Motor neuron (in vitro differentiated cells): ENCODE measurements around the gene HPSE2. TPM values are rescaled to one million over a fixed set of nuclear protein-coding genes. Genes with fewer than 3 reads are reported as not detected.
A peak's percentile ranks its signal among the peaks of the same experiment; 100 is the strongest.

Source experiments
- ATAC-seq, 8 experiments: fragments of 200-7000 bp; cut with Tn5 transposase; replicated peaks in 6 of 8; 2 replicates each; pipeline ENCODE4 v1.8.0; 2021; ENCODE audit warnings: mild to moderate bottlenecking in 8 of 8, moderate library complexity in 8 of 8
- H3K27ac ChIP-seq, 2 donors: fragments of 250-450 bp; sonication (Bioruptor Pico); 2 replicates each; pipeline ENCODE4 v1.9.0; 2021; ENCODE audit warnings: antibody characterized with exemption in 2 of 2, mild to moderate bottlenecking in 2 of 2, moderate library complexity in 1 of 2
- H3K4me1 ChIP-seq, 2 donors: fragments of 250-450 bp; sonication (Bioruptor Pico); replicated peaks in 1 of 2; 2 replicates each; pipeline ENCODE4 v1.6.1; 2021; ENCODE audit warnings: antibody characterized with exemption in 2 of 2, mild to moderate bottlenecking in 2 of 2, moderate library complexity in 1 of 2
- H3K4me3 ChIP-seq, 5 donors: fragments of 250-450 bp; sonication (Bioruptor Pico); 2 replicates each; pipeline ENCODE4 v1.9.0; 2021; ENCODE audit warnings: antibody characterized with exemption in 5 of 5, mild to moderate bottlenecking in 5 of 5, moderate library complexity in 4 of 5
- WGBS, 10 experiments: fragments of 450-650 bp; shearing (Covaris generic); methylation state at CpG; one replicate each; pipeline ENCODE4 v1.0.0; 2022; 5-methylcytosine and 5-hydroxymethylcytosine counted together
- in situ Hi-C, 9 experiments: fragments of 400-800 bp; cut with MboI; loops; one replicate each; pipeline ENCODE4 v1.15.0; 2021; ENCODE audit warnings: low sequenced_read_pairs in 9 of 9, low pct_unique_long_range_greater_than_20kb in 2 of 9; ENCODE audit not compliant: unreplicated experiment in 9 of 9
- total RNA-seq, 8 experiments: library from RNA; unstranded; fragments of 300-600 nt; gene quantifications; 2 replicates each; pipeline versions ENCODE4 v1.2.3 to v1.2.4, GENCODE V29; 2022

The HPSE2 gene
- total RNA-seq, 8 experiments from 2014 or later: 0.05 to 0.62 (median 0.13) TPM; not detected in 1

DNA sequence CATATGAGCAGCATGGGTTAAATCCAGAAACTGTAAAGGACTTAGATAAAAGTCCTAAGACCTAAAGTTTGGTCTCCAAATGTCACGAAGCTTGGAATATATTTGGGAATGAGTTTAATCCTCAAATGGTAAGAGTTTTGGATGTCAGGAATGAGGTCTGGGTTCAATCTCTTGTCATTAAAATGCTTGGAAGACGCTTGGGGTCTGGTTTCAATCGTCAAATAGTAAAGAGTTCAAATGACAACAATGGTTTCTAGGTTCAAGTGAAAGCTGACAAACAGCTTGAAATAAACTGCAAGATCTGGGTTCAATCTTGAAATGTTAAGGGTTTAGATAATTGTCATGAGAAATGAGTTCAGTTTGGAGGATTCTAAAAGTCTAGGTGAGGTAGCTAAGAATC, 403.5 kb downstream of the HPSE2 start:
- no peak overlapping the region for H3K4me3 ChIP-seq
- WGBS, 10 experiments: 0 to 93% (median 49%) methylated on average over 1 to 3 of the region's 3 CpGs; no CpG with 5 or more reads in 1 of the 10 experiments
- in situ Hi-C loops: no loop called here
- no peaks in the 10 kb centered on the region for H3K4me1 ChIP-seq
- ATAC-seq: no peak
- H3K27ac ChIP-seq: no peak overlapping the region

DNA sequence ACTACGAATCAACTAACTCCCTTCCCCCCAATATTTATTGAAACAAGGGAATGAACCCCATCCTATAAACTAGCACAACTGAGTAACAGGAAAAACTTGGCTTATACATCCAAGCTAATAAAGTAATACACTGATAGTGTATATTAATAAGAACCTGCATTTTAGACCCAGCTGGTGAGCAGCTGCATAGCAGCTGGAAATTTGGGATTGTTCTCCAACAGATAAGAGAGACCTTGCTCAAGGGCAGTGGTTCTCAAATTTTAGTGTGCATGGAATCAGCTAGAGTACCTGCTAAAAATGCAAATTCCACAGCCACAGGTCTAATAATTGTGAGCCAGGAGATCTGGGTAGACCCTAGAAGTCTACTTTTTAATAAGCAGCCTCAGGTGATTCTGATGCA, 404.3 kb downstream of the HPSE2 start:
- WGBS, 10 experiments: 0 to 75% (median 67%) methylated on average over 1 of the region's 1 CpG; no CpG with 5 or more reads in 5 of the 10 experiments
- in situ Hi-C loops: no loop called here
- H3K4me1 ChIP-seq: no peaks in the 10 kb centered on the region
- H3K27ac ChIP-seq: no peak overlapping the region
- no peak overlapping the region for H3K4me3 ChIP-seq
- no peak for ATAC-seq

DNA sequence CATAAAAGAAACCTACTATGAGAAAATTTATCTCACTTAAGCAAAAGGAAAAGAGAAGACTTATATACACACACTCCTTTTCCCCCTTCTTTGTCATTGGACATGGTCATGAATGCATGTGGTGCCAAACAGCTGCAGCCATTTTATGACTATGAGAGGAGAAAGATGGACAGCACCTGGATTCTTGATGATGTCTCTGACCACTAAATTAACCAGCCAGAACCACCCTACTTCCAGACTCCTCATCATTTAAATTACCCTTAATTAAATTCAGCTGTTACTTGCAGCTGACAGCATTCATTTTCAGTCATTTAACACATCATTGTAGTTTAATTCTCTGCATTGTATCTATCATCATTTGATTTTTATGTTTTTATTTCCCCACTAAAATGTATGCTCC, 409.9 kb downstream of the HPSE2 start:
- Histone ChIP-seq H3K4me3 (no peak overlapping the region), H3K27ac (no peak overlapping the region), H3K4me1 (no peaks in the 10 kb centered on the region)
- ATAC-seq: no peak
- in situ Hi-C loops: no loop called here

DNA sequence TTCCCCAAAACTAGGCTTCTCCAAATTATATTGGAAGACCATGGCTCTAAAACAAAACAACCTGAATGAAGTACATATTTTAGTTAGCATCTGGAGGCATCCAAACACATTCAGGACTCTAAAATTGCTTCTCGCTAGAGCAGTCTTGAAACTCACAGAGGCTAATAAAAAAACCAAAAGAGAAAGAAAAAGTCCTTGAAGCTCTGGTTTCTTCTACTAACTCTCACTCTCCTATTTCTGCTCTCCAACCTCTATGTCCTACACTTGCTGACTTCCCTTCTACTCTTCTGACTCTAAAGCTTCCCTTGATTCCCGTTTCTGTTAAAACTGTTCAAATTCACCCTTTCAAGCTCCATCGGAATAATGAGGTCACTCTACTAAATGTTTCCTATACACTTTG, 418.3 kb downstream of the HPSE2 start:
- Histone ChIP-seq H3K4me3 (no peak overlapping the region), H3K4me1 (no peaks in the 10 kb centered on the region), H3K27ac (no peak overlapping the region)
- no peak for ATAC-seq
- in situ Hi-C loops: no loop called here
- 33 to 100% (median 96%) methylated on average over 1 to 3 of the region's 3 CpGs for WGBS, 10 experiments

DNA sequence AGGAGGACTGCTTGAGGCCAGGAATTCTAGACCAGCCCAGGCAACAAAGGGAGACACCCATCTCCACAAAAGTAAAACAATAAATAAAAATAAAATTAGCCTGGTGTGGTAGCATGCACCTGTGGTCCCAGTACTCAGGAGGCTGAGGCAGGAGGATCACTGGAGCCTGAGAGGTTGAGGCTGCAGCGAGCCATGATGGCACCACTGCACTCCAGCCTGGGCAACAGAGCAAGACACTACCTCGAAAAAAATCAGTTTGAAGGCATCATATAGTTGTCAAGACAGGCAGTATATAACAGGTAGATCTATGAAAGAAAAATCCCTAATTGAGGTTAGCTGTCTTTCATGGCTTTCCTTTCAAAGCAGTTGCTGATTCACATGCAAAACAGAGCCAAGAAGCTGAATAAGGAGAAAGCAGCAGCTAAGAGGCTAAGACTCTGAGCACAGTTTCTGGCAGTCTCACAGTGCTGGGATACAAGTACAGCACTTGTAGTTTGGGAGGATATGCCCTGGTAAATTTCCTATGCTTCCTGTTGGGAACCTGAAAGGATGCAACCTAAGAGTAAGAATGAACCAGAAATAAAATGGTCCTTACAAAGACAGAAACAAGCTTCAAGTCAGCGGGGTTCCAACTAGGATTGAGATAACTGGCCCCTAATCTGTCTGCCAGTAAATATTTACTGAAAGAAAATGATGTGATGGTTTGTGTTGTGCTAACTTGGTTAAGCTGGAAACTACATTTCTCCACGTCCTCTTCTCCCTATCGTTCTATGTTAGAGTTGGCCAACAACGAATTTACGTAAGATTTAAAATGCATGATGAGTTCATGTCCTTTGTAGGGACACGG, 420.4 kb downstream of the HPSE2 start:
- no peak for ATAC-seq
- 6 to 72% (median 49%) methylated on average over 2 to 7 of the region's 8 CpGs; no CpG with 5 or more reads in 2 of the 10 experiments for WGBS, 10 experiments
- no peaks in the 10 kb centered on the region for H3K4me1 ChIP-seq
- H3K27ac ChIP-seq: no peak overlapping the region
- in situ Hi-C loops: no loop called here
- no peak overlapping the region for H3K4me3 ChIP-seq

DNA sequence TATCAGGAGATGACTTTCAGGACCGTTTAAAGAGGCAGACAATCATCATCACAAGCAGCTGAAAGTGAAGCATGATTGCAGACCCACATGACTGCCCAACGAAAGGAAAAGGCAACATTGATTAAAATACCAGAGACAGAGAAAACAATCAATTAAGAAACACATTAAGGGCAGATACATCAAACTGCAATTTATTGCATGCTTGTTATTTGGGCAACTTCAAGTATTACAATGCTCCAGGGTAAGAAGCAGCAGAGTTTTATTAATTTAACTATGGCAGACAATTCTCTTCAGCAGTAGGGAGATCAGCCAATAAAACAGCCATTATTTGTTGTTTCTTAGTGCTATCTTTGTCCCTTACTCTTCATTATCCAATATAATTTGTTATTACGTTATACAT, 421.2 kb downstream of the HPSE2 start:
- Histone ChIP-seq H3K4me3 (no peak overlapping the region), H3K27ac (no peak overlapping the region), H3K4me1 (no peaks in the 10 kb centered on the region)
- ATAC-seq: no peak
- in situ Hi-C loops: no loop called here
- whole genome bisulfite sequencing, 10 experiments: 0 to 86% (median 34%) methylated on average over 1 to 3 of the region's 3 CpGs; no CpG with 5 or more reads in 2 of the 10 experiments

DNA sequence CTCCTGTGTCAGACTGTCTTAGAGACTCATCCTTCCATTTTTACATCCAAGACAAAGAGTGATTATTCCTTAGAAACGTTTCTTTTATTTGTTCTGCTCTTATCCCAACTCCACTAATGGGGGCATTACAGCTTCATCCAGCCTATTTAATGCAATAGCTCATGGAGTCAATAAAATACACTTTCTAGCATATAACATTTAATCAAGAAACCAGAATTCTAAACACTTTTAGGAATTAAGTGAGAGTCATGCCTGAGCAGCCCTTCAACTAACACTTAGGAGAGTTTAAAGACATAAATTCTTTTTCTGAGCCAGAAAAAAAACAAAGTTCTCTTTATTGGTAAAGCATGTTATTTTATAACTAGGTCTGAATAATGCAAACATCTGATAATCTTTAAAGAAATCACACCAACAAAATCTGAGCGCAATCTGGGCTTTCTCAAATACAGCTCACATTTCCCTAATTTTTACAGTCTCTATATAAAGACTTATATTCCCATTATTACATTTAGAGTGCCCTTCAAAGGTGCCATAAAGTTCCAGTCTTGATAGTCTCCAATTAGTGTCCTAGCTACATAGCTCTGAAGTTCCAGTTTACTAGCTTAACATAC, 427.3 kb downstream of the HPSE2 start:
- 7 to 100% (median 64%) methylated on average over 1 to 2 of the region's 2 CpGs for WGBS, 10 experiments
- Histone ChIP-seq H3K27ac (no peak overlapping the region), H3K4me3 (no peak overlapping the region), H3K4me1 (no peaks in the 10 kb centered on the region)
- ATAC-seq: no peak
- in situ Hi-C loops: no loop called here

DNA sequence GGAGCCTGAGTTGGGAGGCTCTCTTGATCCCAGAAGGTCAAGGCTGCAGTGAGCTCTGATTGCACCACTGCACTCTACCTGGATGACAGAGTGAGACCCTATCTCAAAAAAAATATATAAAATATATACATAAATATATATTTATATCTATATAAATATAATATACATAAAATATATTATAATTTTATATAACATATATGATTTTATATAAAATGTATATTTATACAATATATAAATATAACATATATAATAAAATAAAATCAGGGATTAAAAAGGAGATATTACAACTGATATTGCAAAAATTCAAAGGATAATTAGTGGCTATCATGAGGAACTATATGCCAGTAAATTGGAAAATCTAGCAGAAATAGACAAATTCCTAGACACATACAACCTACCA, 435.4 kb downstream of the HPSE2 start:
- in situ Hi-C loops: no loop called here
- ATAC-seq: no peak
- no peak overlapping the region for H3K4me3 ChIP-seq
- no peaks in the 10 kb centered on the region for H3K4me1 ChIP-seq
- no peak overlapping the region for H3K27ac ChIP-seq

DNA sequence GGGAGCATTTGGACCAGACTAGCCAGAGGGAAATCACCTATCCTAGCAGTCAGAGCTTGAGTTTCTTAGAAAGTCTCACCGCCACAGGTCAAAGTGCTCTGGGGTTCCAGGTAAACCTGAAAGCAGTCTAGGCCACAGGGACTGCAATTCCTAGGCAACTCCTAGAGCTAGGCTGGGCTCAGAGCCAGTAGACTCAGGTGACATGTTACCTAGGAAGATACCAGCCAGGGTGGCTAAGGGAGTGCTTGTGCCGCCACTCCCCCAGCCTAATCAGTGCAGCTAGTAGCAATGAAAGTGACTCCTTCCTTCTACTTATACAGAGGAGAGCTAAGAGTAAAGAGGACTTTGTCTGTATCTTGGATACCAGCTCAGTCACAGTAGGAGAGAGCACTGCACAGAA, 440.2 kb downstream of the HPSE2 start:
- no peak for ATAC-seq
- WGBS, 10 experiments: 84 to 89% methylated on average over 1 to 2 of the region's 2 CpGs; no CpG with 5 or more reads in 8 of the 10 experiments
- Histone ChIP-seq H3K4me1 (no peaks in the 10 kb centered on the region), H3K27ac (no peak overlapping the region), H3K4me3 (no peak overlapping the region)
- in situ Hi-C loops: loop anchor here in 1 of 9 experiments (25.0 kb wide), 1 partner anchor 242 kb away; no protein-coding TSS in a partner anchor

DNA sequence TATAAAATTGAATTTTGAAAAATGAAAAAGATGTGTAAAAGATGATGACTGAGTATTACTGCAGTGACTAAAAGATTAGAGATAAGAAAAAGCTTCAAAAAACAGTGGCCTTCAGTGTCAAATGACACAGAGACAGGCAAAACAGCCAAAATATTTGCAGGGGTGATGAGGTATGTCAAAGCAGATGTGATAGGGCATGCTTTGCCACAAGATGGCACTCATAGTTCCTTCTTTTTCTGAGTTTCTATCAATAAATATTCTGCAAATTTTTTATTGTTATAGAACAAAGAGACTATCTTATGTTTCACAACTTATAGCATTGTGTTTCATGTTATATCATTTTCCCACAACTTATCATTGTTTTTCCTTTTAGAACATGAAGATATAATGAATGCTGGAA, 444.8 kb downstream of the HPSE2 start:
- no peak overlapping the region for H3K27ac ChIP-seq
- ATAC-seq: peak in 2 of 8 experiments; percentile 31 to 45
- in situ Hi-C loops: loop anchor here in 1 of 9 experiments (25.0 kb wide), 1 partner anchor 246 kb away; no protein-coding TSS in a partner anchor
- H3K4me1 ChIP-seq: no peaks in the 10 kb centered on the region
- no peak overlapping the region for H3K4me3 ChIP-seq

DNA sequence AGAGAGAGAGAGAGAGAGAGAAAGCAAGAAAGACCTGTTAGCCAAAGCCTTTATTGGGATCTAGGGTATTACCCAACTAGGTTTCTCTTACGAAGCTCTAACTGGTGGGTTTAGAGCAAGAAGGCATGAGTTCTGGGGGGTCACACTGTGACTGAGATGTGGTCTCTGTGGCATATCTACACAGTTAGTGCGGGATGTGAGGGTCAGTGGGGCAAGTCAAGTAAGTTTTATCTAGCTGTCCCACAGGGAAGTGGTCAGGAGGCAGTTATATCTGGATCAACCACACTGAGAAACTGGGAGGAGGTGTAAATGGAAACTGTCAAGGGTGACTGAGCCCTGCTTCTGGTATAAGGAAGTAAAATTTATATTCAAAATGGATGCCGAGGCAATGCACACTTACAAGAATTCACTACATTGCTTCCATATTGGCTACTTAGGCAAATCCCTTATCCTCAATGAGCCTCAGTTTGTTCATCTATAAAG, 457.3 kb downstream of the HPSE2 start:
- ATAC-seq: no peak
- Histone ChIP-seq H3K4me3 (no peak overlapping the region), H3K4me1 (no peaks in the 10 kb centered on the region), H3K27ac (no peak overlapping the region)
- in situ Hi-C loops: loop anchor here in 1 of 9 experiments (25.0 kb wide), 1 partner anchor 259 kb away; no protein-coding TSS in a partner anchor
- WGBS, 10 experiments: 17 to 100% (median 67%) methylated on average over 1 to 3 of the region's 3 CpGs; no CpG with 5 or more reads in 1 of the 10 experiments

DNA sequence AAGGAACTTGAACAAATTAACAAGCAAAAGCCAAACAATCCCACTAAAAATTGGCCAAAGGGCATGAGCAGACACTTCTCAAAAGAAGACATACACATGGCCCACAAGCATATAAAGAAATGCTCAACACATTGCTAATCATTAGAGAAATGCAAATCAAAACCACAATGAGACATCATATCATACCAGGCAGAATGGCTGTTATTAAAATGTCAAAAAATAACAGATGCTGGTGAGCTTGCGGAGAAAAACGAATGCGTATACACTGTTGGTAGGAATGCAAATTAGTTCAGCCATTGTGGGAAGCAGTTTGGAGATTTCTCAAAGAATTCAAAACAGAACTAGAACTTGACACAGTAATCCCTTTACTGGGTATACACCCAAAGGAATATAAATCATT, 477.2 kb downstream of the HPSE2 start:
- Histone ChIP-seq H3K4me3 (no peak overlapping the region), H3K27ac (no peak overlapping the region), H3K4me1 (no peaks in the 10 kb centered on the region)
- ATAC-seq: peak in 2 of 8 experiments; percentile 55 to 91
- 13 to 92% (median 54%) methylated on average over 2 to 3 of the region's 3 CpGs; no CpG with 5 or more reads in 3 of the 10 experiments for WGBS, 10 experiments
- in situ Hi-C loops: no loop called here

DNA sequence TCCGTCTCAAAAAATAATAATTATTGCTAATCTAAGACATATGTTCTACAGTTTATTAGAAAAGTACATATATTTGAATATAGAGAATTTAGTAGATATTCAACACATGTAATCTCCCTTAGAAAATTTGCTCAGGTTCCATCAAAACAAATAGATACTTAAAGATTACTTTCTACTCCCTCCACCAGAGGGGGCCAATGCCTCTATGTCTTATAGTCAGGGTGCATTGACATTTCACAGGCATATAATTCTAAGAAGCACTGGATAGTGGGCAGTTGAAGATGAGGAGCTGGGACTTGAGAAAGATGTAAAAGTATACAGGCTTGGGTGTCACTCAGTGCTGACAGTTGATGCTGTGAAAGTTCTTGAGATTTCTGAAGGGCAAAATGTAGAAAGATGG, 487.4 kb downstream of the HPSE2 start:
- Histone ChIP-seq H3K4me1 (no peaks in the 10 kb centered on the region), H3K27ac (no peak overlapping the region), H3K4me3 (no peak overlapping the region)
- in situ Hi-C loops: no loop called here
- peak in 1 of 8 experiments; percentile 28 for ATAC-seq
- 0 to 64% (median 31%) methylated on average over 1 of the region's 1 CpG; no CpG with 5 or more reads in 2 of the 10 experiments for WGBS, 10 experiments
